HT-29 (cell line): ENCODE data around the gene CPHXL. TPM values are rescaled to one million over a fixed set of nuclear protein-coding genes. Genes with fewer than 3 reads are reported as not detected.

Experiments
- DNase-seq: peaks from one replicate; pipeline ENCODE4 v3.0.0-alpha.2; 2015; ENCODE audit warnings: low spot score
- total RNA-seq: library from RNA; depleted of rRNA; stranded (reverse); fragments of >200 nt; shearing (Covaris generic); gene quantifications from 2 replicates; pipeline ENCODE4 v1.2.3, GENCODE V29; 2014; rRNA removed

Gene CPHXL
- total RNA-seq = not detected in 2 replicates

DNA sequence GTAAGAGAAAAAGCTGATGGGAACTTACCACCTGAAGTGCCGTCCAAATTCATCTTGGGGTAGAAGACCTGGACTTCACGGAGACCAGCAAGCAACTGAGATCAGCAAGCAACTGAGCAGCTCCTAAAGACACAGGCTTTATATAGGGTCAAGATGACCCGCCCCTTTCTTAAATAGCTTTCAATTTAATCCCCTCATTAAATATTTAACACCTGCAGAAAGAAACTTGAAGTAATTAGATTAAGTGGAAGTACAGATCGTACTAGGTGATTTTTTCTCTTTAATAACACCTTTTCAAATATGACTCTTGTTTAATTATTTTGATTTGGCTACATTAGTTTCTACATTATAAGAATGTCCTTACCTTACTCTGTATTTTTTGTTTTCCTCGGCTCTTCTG lies at the start of gene CPHXL:
TSS of gene CPHXL (minus strand) at position 101 of the 400 bp plus-strand sequence. CDS start at position 53, 48 bp downstream.
- no peak for DNase-seq

DNA sequence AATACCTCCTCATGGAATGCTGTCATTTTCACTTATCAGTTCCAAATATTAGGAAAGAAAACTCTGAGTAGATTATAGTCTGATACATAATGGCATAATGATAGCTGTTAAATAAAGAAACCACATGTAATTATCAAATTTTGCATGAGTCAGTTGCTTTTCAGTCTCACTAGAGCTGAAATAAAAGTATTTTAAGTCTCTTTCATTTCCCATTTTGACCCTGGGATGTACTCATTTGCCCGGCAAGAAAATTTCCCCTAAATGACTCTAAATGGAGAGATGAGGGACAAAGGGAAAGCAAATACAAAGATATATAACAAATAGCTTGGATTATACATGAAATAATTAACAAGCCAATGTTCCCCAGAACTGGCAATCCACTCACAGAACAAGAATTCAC lies 47.9 kb upstream of the CPHXL start:
- no peak for DNase-seq

DNA sequence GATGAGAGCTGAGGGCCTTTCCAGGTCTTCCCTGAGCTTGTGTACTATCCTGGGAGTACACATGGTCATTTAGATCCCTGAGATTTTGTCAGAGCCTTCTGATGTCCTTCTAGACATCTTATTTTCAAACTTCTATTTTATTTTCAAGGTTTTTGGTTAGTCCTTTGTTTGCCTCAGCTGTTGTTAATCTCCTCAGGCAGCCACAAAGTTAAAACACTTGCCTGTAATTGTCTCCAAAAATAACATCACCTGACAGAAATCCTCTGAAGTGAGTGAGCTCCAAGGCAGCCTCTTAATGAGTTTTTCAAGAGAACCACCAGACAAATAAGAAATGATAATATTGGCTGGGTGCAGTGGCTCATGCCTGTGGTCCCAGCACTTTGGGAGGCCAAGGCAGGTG lies 43.8 kb upstream of the CPHXL start:
- DNase-seq = no peak

DNA sequence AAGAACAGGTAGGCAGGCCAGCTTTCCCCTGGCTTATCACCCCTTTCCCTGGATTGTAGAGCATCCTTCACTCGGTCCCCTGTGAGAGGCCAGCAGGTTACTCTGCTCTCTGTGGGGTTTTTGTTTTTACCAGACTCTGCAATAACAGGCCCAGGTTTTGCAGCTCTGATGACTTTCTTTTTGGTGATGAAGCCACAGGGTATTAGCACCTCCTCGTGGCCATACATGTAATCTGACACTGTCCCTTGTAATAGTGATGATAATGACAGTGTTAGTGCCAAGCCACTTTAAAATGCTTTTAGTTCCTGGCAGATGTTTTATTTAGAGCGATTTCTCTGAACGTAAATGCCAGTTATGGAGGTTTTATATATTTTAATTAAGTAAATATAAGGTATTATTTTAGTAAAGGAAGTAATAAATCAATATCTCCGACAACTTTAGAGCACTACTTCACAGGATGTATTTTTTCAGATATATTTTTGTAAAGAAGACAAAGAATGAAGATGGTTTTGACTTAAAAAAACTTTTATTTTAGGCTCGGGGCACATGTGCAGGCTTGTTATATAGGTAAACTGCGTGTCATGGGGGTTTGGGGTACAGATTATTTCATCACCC lies 38.0 kb upstream of the CPHXL start:
- peak; percentile 72 for DNase-seq

DNA sequence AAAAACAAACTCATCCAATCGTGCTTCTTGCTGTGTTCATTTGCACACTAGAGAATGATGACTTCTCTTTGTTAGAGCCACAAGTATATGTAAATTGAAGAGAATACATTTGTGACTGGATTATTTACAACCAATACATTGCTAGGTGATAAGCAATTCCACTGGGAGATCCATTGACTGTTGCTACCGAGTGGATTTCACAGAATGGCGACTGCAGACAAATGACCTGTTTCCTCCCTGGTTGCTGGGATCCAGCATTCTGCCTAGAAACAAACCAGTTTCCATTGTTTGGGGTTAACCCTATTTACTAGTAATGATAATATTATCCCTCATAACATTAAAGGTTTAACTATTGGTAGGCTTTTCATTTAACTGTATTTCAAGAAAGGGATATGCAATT lies 36.9 kb upstream of the CPHXL start:
- no peak for DNase-seq

DNA sequence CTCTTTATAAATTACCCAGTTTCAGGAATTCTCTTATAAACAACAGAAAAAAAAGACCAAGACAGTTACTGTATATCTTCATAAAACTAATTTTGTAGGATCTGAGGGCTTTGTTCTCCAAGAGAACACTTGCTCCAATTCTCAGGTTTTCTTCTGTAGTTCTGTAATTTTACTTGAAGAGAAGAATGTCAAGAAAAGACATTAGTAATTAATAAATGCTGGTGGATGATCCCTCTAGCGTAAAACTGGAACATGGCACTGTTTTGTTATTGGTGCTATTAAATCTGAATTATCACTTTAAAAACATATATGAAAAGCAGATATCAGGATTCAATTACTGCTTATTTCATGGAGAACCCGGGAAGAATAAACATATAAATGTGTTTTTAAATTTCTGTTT lies 36.5 kb upstream of the CPHXL start:
- no peak for DNase-seq

DNA sequence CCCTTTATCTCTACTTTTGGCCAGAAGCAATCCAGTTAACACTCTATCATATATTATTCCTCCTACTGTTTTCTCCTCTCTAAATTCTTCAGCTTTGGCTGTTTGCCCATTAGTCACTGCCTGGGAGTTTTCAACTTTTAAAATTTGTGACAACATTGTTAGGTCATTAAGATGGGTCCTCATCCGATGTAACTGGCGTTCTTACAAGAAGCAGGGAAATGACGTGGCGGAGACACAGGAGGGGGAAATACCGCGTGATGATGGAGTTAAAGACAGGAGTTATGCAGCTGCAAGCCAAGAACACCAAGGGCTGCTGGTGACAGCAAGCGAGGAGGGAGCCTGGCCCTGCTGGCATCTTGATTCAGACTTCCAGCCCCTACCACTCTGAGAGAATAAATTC lies 34.8 kb upstream of the CPHXL start:
- no peak for DNase-seq

DNA sequence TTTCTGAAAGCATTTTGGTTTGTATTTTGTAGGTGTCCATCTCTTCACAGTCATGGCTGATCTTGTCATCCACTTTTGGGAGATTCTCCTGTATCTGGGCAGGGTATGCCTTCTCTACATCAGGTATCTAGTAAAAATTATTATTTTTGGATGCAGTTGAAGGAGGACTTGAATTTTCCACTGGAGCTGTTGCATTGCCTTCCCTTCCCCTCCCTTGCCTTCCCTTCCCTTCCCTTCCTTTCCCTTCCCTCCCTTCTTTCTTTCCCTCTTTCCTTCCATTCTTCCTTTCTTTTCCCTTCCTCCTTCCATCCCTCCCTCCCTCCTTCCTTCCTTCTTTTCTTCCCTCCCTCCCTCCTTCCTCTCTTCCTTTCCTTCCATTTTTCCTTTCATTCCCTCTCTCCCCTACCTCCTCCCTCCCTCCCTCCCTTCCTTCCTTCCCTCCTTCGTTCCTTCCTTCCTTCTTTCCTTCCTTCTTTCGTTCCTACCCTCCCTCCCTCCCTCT lies 33.8 kb upstream of the CPHXL start:
- no peak for DNase-seq

DNA sequence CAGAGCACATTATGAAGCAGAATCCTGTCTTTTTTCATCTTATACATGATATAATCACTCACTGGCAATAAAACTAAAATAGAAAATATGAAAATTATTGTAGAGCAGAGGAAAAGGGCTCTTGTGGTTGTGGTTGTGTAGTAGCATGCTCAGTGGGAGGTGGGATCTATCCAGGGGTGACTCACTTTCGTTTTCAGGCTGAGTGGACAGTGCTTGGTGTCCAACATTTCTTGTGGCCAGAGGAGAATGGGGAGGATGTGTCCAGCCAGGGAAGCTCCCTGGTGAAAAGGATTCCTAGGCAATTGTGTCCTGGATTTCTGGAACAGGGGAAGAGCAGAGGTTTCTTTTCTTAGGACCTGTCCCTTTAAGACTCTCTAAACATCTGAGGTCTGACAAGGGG lies 31.9 kb upstream of the CPHXL start:
- no peak for DNase-seq

DNA sequence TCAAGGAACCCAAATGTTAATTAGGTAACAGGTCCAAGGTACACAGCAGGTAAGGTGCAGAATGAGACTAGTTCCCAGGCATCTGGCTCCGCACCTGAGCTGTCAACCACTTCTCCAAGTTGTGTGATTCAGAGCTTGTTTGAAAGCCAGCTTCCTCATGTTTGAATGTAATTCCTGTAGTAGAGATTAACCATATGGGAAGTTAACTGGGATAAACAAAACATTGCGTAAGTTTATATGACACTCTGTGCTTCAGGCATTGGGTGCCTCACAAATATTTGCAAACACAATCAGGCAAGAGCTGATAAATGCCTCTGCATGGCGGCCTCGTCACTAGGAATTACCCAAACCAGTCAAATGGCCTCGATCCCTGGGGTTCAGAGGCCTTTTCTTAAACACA lies 27.9 kb upstream of the CPHXL start:
- DNase-seq = peak; percentile 1

DNA sequence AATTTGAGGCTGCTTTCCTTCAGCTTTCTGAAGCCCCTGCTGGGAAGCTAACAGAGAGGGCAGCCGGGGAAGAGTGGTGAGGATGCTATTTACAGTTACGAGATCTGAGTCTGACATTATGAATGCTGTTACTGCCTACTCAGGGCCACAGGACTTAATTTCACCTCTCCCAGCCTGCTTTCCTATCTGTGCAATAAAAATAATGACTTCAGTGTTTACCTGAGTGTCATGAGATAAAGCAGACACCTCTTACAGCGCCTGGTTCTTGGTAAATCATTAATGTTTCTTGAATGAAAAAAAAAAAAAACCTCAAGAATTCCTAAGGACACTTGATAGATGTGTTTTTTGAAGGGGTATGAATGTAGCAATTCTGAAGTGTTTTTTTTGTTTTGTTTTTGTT lies 24.2 kb upstream of the CPHXL start:
- DNase-seq = peak; percentile 10

DNA sequence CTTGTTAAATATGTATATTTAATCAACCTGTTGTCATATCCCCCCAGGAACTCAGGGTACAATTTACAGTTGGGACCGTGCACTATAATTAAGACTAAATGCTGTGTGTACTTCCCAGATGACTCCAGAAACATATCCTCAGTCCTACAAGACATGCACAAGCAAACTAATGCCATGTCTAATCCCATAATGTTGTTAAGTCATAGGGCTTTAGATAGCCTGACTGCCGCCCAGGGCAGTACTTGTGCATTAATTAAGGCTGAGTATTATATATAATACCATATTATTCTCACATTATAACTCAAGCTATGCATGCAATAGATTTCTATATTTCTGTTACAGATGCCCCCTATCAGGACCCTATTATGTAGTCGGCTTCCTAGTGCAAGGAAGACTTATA lies 20.1 kb upstream of the CPHXL start:
- no peak for DNase-seq

DNA sequence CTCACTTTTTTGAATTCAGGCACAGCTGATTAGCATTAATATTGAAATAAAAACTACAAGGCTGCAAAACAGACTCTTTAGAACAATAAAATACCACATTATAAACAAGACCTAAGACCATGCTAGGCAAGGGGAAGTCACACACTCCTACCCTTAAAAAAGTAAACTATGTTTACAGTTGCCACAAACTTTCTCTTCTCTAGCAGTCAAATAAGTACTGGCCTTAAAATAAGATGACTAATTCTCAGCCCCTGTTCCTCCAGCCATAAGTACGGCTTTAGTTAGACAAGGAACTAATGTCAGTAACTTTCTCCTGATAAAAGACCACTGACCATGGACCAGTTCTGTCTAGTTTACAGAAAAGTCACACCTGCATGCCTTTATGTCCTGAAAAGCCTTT lies 19.5 kb upstream of the CPHXL start:
- no peak for DNase-seq

DNA sequence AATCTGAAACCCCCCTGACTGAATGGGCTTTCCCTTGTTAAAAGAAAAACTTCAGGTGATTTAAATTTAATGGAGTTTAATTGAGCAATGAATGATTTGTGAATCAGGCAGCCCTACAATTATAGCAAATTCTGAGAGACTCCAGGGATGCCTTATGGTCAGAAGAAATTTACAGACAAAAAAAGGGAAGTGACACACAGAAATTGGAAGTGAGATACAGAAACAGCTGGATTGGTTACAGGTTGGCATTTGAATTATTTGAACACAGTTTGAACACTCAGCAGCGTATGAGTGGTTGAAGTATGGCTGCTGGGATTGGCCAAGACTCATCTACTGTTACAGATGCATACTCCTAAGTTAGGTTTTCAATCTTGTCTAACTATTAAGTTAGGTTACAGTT lies 19.0 kb upstream of the CPHXL start:
- DNase-seq = no peak

DNA sequence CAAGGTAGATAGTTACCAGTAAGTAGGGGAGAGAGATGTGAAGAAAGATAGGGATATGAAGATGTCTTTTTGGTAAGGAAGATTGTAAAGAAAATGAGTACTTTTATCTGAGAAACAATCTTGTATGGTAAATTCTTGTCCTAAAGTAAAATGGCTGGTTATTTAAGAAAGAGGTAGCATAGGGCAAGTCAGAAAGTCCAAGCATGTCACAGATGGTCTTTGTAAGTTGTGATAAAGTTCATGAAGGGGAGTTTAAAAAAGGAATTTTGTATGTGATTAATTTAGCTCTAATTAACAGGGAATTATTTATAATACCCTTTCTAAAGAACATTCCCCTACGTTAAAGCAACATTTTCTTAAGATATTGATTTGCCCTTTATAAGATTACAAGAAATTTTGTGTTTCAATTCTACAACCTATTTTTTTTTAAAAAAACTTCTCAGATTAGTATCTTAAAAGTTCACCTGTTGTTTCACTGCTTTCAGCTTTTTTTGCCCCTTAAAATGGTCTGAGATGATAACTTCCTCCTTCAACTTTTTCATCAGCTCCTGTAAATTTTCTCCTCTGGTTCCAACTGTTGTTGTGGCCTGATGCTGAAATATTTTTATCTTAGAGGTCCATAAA lies 16.2 kb upstream of the CPHXL start:
- DNase-seq = no peak

DNA sequence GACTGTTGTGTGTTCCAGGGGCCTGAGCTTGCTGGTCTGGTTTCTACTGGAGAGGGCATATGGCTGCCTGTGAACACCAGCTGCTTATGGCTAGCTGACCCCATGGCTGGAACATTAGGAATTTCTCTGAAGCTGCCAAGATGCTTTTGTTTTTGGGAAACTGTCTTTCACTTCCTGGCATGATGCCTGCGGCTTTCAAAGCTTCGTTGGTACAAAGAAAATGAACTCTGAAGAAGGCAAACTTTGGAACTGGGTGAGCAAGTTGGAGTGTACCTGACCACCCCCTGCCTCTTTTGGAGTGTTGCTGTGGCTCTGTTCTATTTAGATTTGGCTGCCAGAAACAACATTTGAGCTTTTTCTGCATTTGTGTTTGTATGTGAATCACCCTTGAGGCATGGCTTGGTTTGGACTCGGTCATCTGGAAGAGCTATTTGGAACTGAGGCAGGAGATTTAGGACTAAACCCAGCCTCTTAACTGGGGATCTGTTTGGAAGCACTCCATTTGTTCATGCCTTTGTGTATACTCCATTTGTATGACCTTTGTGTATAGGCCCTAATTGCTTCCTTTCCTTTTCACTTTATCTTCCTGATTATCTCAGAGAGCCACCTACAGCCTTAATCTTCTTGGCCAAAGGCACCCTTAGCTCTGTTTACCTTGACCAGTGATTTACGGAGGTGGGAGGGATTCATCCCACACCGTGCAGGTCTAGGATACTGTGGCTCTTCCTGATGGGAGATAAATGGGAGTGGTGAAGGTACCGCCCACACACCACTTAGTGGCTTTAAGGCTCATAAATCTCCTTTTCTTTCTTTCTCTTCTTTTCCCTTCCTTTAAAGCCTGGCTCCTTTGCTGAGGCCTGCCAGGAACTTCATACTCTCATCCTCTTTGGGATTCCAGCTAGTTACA lies 7.3 kb upstream of the CPHXL start:
- peak; percentile 14 for DNase-seq

DNA sequence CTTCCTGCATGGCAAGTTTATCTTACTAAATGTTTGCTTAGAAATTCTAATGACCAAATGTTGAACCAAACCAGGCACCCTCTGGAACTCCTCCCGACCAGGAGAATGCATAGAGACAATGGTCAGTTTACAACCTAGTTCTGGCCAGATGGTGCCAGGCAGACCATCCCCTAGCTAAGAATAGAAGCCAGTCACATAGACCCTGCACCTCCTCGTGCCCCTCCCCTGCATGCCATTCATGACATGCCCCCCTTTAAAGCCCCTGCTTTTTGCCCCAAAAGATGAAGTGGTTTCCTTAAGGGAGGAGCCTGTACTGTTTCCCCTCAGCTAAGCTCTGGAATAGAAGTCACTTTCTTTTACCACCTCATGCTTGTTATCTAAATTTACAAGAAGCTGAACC lies 6.6 kb upstream of the CPHXL start:
- no peak for DNase-seq

DNA sequence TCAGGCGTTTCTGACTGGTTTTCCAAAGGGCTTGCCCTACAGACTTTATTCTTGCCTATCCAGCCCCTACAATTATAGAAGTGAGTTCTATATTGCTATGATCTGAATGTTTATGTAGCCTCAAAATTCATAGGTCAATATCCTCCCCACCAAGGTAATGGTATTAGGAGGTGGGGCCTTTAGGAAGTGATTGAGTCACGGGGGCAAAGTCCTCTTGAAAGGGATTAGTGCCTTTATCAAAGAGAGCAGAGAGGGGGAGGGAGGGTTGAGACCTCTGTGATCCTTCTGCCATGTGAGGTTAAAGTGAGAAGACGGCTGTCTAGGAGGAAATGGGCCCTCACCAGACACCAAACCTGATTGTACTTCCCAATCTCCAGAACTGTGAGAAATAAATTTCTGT lies 931 bp upstream of the CPHXL start:
- peak; percentile 23 for DNase-seq

DNA sequence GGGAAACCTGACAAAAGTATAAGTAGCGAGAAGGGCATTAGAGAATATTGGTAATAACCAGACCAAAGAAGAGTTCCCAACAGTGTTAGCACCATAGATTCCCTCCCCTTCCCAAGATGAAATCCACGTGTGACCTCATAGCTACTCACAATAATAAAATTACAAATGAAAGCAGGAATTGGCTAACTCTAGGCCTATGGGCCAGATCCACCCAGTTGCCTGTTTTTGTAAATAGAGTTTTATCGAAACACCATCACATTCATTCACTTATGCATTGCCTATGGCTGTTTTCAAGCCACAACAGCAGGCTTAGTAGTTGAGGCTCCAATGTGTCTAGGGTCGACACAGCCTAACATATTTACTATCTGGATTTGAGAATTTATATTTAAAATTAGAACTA lies 7.8 kb downstream of the CPHXL start:
- DNase-seq = no peak

DNA sequence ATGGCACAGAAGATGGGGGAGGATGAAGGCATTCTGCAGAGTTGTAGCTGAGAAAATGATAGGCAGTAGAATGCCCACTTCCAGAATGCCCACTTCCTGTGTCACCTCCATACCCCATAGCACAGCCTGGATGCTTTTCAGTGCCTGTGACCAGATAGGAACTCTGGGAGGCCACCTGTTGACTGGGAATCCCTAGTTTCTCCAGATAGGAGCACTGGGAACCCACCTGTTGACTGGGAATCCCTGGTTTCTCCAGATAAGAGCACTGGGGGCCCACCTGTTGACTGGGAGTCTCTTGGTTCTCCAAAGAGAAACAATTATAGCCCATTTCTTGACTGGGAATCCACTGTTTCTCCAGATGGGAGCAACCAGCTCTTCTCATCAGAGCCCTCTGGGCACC lies 11.6 kb downstream of the CPHXL start:
- DNase-seq = no peak

DNA sequence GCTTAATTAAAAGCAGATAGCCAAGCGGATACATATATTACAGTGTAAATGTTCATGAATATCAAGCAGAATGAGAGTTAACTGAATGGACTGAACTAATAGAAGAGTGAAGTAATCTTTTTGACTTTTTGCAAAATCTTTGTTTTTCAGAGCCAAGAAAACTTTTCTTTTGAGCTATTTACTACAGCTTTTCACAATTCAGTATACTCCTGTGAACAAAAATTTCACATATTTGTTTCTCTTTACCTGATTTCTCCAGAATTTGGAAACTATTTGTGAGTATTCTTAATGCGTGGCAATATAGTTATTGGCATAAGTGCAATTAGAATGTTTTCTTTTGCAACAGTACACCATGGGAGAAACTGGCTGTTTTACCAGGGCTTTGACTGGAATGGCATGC lies 15.9 kb downstream of the CPHXL start:
- no peak for DNase-seq

DNA sequence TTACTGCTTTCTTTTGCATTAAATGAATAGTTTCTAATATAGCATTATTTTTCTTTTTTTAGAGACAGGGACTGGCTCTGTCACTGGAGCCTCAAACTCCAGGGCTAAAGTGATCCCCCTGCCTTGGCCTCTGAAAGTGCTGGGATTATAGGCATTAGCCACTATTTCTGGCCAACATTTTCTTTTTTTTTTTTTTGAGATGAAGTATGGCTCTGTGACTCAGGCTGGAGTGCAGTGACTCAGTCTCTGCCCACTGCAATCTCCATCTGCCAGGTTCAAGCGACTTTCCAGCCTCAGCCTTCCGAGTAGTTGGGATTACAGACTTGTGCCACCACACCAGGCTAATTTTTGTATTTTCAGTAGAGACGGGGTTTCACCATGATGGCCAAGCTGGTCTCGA lies 23.0 kb downstream of the CPHXL start:
- no peak for DNase-seq

DNA sequence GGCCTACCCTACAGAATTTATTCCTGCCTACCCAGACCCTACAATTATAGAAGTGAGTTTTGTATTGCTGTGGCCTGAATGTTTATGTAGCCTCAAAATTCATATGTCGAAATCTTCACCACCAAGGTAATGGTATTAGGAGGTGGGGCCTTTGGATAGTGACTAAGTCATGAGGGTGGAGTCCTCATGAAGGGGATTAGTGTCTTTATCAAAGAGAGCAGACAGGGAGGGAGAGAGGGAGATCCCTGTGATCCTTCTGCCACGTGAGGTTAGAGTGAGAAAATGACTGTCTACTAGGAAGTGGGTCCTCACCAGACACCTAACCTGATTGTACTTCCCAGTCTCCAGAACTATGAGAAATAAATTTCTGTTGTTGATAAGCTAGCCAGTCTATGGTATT lies 24.0 kb downstream of the CPHXL start:
- no peak for DNase-seq
